ENCODE data around the gene LCE3D. TPM values are rescaled to one million over a fixed set of nuclear protein-coding genes. Genes with fewer than 3 reads are reported as not detected.

LCE3D gene
- total RNA-seq, 1 experiment from 2014 or later: not detected

DNA sequence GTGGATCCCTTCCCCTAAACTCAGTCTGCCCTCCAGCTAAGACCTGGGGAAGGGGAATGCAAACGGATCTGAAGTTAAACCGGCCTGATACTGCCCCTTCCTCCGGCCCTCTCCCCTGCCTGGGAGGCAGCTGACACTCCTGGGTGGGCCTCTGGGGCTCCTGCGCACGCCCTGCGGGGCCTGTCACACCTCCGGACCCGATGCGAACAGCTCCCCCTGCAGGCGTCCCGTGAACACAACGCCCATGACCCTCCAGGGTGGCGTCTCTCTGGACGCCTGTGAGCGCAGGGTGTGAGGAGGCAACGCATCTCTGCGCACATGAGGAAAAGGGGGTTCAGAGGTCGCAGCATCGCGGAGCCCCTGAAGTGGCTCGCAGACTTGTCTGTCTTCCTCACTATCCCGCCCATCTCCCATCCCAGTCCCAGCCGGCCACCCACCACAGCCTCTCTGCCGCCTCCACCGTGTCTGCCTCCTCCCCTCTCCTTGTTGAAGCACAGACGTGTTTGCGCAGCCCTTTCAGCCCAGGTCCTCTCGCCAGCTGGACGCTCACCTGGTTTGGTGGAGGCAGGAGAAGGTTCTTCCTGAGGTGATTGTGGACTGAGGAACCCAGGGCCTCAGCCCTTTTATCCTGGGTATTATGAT is 43.0 kb upstream of the LCE3D start:
- Mint-ChIP-seq H3K4me3 (no peak overlapping the region), H3K27me3 (ENCODE audit: low read depth) (peaks cover 8% of the 10 kb centered on the region; the same call in 1 of the 2 replicates), H3K36me3 (peaks cover 72% of the 10 kb centered on the region), H3K27ac (no peak overlapping the region), H3K9me3 (peaks cover 88% of the 10 kb centered on the region), H3K4me1 (no peaks in the 10 kb centered on the region)
- CTCF ChIA-PET: no interaction called here
- ATAC-seq (no peak), DNase-seq (ENCODE audit: low spot score) (no peak)
- TF ChIP-seq FOXK1 (CRISPR knock-in tag; IDR thresholded peaks at IDR 0.05) (no peak), ZNF232 (CRISPR knock-in tag; IDR thresholded peaks at IDR 0.05) (no peak), ELF4 (CRISPR knock-in tag; IDR thresholded peaks at IDR 0.05; ENCODE audit: low read depth) (no peak), ZBTB43 (CRISPR knock-in tag; IDR thresholded peaks at IDR 0.05) (no peak), ZNF416 (CRISPR knock-in tag; IDR thresholded peaks at IDR 0.05) (no peak), NFATC4 (CRISPR knock-in tag; IDR thresholded peaks at IDR 0.05) (no peak), SP1 (CRISPR knock-in tag; conservative IDR thresholded peaks at IDR 0.05) (no peak), GTF2I (CRISPR knock-in tag; conservative IDR thresholded peaks at IDR 0.05) (no peak)
- TF ChIP-seq, protein P1, sequence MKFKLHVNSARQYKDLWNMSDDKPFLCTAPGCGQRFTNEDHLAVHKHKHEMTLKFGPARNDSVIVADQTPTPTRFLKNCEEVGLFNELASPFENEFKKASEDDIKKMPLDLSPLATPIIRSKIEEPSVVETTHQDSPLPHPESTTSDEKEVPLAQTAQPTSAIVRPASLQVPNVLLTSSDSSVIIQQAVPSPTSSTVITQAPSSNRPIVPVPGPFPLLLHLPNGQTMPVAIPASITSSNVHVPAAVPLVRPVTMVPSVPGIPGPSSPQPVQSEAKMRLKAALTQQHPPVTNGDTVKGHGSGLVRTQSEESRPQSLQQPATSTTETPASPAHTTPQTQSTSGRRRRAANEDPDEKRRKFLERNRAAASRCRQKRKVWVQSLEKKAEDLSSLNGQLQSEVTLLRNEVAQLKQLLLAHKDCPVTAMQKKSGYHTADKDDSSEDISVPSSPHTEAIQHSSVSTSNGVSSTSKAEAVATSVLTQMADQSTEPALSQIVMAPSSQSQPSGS (CRISPR knock-in tag; IDR thresholded peaks at IDR 0.05; ENCODE audit: borderline replicate concordance, low read depth): no peak
- TF ChIP-seq, protein P2, sequence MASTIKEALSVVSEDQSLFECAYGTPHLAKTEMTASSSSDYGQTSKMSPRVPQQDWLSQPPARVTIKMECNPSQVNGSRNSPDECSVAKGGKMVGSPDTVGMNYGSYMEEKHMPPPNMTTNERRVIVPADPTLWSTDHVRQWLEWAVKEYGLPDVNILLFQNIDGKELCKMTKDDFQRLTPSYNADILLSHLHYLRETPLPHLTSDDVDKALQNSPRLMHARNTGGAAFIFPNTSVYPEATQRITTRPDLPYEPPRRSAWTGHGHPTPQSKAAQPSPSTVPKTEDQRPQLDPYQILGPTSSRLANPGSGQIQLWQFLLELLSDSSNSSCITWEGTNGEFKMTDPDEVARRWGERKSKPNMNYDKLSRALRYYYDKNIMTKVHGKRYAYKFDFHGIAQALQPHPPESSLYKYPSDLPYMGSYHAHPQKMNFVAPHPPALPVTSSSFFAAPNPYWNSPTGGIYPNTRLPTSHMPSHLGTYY (CRISPR knock-in tag; IDR thresholded peaks at IDR 0.05): no peak
- POLR2A ChIA-PET: no interaction called here

- Mint-ChIP-seq H3K4me3 (no peak within 1 kb of the TSS), H3K27ac (no peak within 1 kb of the TSS), H3K9me3 (peaks cover 87% of the 10 kb centered on the region), H3K36me3 (peaks cover 70% of the 10 kb centered on the region), H3K4me1 (no peaks in the 10 kb centered on the region), H3K27me3 (ENCODE audit: low read depth) (peaks cover 8% of the 10 kb centered on the region; the same call in 1 of the 2 replicates)
- TF ChIP-seq ELF4 (CRISPR knock-in tag; IDR thresholded peaks at IDR 0.05; ENCODE audit: low read depth): no peak
- TF ChIP-seq, protein P2 (CRISPR knock-in tag; IDR thresholded peaks at IDR 0.05): no peak
- TF ChIP-seq ZNF396 (CRISPR knock-in tag; IDR thresholded peaks at IDR 0.05; ENCODE audit: borderline replicate concordance): no peak
- no peak for TF ChIP-seq FOXP1 (CRISPR knock-in tag; IDR thresholded peaks at IDR 0.05; ENCODE audit: borderline replicate concordance)
- TF ChIP-seq JUN (CRISPR knock-in tag; IDR thresholded peaks at IDR 0.05): no peak
- TF ChIP-seq OVOL2 (CRISPR knock-in tag; IDR thresholded peaks at IDR 0.05; ENCODE audit: borderline replicate concordance): no peak
- TF ChIP-seq PREB (CRISPR knock-in tag; IDR thresholded peaks at IDR 0.05; ENCODE audit: borderline replicate concordance): no peak
- POLR2A ChIA-PET: no interaction called here
- CTCF ChIA-PET: no interaction called here
- ATAC-seq: no peak
- DNase-seq (ENCODE audit: low spot score): no peak
These were observed 42.5 kb upstream of the LCE3D start, which contains the start of gene LCE3A for GRCh38 chr1:152622803-152623202. Gene LCE3A, minus strand, starts transcription at chr1:152623103. Its CDS starts 0 bp downstream, at chr1:152623103.

DNA sequence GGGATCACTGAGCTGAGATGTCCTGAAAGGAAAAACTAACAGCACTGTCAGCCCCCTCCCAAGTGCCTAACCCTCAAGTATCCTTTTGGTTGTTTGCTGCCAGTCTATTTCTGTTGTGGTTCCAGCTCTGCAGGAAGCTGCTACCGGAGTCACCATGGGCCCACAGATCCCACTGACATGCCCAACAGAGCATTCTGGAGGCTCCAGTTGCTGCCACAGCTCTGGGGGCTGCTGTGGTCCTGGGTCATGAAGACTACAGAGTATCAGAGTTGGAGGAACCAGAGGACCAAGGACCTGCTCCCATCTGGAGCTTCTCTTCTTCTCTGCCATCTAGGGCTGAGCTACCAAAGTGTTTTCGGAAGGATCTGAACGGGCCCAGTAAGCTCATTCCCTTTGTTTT is 41.7 kb upstream of the LCE3D start:
- Mint-ChIP-seq H3K27ac (no peak overlapping the region), H3K4me1 (no peaks in the 10 kb centered on the region), H3K9me3 (peaks cover 84% of the 10 kb centered on the region), H3K27me3 (ENCODE audit: low read depth) (peaks cover 8% of the 10 kb centered on the region), H3K4me3 (no peak overlapping the region), H3K36me3 (peaks cover 68% of the 10 kb centered on the region)
- ATAC-seq: no peak
- DNase-seq (ENCODE audit: low spot score): no peak
- POLR2A ChIA-PET: no interaction called here
- CTCF ChIA-PET: no interaction called here
- TF ChIP-seq FOXK1 (CRISPR knock-in tag; IDR thresholded peaks at IDR 0.05): no peak
- TF ChIP-seq, protein P2 (CRISPR knock-in tag; IDR thresholded peaks at IDR 0.05): no peak
- no peak for TF ChIP-seq ZNF219 (CRISPR knock-in tag; IDR thresholded peaks at IDR 0.05; ENCODE audit: borderline replicate concordance)
- TF ChIP-seq GABPB1 (CRISPR knock-in tag; IDR thresholded peaks at IDR 0.05): no peak
- TF ChIP-seq CREM (CRISPR knock-in tag; IDR thresholded peaks at IDR 0.05): no peak
- no peak for TF ChIP-seq ELF4 (CRISPR knock-in tag; IDR thresholded peaks at IDR 0.05; ENCODE audit: low read depth)
- TF ChIP-seq NFATC4 (CRISPR knock-in tag; IDR thresholded peaks at IDR 0.05): no peak
- no peak for TF ChIP-seq JAZF1 (CRISPR knock-in tag; IDR thresholded peaks at IDR 0.05)
- no peak for TF ChIP-seq ZNF512 (CRISPR knock-in tag; IDR thresholded peaks at IDR 0.05; ENCODE audit: borderline replicate concordance)
- no peak for TF ChIP-seq ZNF396 (CRISPR knock-in tag; IDR thresholded peaks at IDR 0.05; ENCODE audit: borderline replicate concordance)

All from WTC11 (cell line).